HG03432 (cell line): ENCODE data around the gene ISL2.

ENCODE experiments used
- ATAC-seq: cut with Tn5 transposase; IDR thresholded peaks from one replicate; pipeline ENCODE4 v1.9.1; 2021; ENCODE audit warnings: mild to moderate bottlenecking, moderate library complexity; ENCODE audit not compliant: unreplicated experiment

The ISL2 gene

DNA sequence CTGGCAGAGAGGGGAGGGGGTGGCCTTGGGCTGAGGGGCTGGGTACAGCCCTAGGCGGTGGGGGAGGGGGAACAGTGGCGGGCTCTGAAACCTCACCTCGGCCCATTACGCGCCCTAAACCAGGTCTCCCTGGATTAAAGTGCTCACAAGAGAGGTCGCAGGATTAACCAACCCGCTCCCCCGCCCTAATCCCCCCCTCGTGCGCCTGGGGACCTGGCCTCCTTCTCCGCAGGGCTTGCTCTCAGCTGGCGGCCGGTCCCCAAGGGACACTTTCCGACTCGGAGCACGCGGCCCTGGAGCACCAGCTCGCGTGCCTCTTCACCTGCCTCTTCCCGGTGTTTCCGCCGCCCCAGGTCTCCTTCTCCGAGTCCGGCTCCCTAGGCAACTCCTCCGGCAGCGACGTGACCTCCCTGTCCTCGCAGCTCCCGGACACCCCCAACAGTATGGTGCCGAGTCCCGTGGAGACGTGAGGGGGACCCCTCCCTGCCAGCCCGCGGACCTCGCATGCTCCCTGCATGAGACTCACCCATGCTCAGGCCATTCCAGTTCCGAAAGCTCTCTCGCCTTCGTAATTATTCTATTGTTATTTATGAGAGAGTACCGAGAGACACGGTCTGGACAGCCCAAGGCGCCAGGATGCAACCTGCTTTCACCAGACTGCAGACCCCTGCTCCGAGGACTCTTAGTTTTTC is 4.9 kb downstream of the ISL2 start:
- ATAC-seq: no peak

GRCh38 chr15:76342058-76342381 is 5.4 kb downstream of the ISL2 start:
- ATAC-seq: no peak

DNA sequence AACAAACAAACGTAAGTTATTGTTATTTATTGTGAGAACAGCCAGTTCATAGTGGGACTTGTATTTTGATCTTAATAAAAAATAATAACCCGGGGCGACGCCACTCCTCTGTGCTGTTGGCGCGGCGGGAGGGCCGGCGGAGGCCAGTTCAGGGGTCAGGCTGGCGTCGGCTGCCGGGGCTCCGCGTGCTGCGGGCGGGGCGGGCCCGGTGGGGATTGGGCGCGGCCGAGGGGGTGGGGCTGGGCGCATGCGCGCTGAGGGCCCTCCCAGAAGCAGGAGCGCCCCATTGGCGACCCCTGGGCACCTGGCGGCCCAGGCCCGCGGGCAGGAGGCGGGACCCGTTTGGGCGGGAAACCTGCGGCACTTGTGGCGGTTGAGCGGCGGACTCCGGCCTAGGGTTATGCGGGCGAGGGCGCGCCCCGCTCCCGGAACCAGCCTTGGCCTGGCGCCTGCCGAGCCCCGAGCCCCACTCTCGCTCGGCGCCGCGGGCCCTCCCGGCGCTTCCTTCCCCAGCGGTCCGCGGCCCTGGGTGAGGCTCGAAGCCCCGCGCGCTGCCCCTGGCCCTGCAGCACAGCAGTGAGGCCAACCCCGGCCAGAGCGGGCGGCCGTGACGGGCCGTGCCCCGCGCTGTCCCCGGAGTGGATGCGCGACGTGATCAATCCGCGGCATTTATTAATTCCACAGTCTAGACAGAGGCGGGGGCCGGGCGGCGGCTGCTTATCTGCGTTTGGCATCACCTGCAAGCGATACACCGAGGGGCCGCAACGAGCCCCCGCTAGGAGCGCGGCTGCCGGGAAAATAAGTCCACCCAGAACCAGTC is 6.0 kb downstream of the ISL2 start:
- ATAC-seq: no peak

DNA sequence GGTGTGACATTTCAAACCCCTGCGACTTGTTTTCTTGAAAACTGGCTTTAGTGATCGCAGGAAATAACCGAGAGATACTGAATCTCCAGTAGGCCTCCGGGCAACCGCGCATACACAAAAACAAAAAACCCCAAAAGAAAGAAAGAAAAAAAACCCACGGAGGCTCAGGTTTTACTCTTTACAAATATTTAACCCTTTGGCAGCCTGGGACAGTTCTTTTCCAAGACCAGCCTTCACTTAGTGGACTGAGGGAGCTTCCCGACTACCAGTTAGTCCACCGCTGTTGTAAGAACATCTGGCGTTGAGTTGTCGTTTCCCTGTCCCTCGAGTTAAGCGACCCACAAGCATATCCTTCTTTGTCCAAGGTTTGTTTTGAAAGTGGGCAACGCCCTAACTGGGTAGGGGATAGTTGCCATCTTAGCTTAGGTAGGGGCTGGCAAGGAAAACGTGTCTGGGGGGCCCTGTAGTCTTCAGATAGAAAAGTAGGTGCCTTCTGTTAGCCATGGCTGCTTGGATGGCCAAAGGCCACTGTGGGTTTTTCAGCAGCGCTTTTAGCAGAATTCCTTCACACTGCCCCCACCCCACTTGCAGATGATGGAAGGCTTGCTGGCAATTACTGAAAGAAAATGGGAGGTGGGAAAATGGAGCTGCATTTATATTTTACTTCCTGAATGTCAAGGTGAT is 6.9 kb downstream of the ISL2 start:
- no peak for ATAC-seq

DNA sequence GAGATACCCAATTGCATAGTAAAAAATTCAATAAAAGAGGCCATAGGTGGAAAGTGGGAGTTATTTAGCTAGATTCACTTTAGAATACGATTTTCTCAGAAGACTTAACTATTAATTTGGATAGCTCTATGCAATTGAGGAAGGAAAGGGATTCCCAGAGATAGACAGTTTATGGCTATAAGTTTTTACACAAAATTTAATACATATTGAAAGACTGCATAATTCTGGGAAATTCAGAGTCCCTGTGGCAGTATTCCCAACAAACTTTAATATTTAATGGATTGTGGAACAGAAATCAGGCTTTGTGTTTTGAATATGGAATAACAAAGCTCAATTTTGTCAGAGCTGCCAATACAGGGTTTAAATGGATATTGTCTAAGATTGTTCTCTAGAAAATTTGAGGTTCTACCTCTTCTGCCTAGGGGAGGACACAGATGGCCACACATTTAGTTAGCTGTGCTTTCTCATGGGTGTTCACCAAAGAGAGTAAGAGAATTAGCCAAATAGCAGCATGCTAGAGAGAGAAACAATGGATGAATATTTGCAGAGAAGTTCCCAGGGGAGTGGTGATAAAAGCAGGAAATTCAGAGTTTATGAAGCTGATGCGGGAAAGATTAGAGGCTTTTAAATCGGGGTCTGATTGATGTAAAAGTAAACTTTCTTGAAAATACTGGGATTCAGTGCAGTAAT is 8.5 kb downstream of the ISL2 start:
- no peak for ATAC-seq

DNA sequence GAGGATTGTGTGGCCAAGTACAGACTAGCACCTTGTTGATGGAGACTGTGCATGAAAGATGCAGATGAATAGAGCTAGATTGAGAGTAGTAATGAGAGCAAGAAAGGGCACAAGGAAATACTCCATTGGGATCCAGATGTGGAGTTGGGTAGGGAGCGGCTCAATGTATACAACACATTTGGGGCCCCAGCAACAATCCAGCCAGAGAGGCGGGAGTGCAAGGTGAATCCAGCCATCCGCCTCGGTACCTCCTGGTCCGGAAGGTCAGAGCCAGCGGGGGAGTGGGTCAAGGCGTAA is 9.0 kb downstream of the ISL2 start:
- ATAC-seq: no peak

DNA sequence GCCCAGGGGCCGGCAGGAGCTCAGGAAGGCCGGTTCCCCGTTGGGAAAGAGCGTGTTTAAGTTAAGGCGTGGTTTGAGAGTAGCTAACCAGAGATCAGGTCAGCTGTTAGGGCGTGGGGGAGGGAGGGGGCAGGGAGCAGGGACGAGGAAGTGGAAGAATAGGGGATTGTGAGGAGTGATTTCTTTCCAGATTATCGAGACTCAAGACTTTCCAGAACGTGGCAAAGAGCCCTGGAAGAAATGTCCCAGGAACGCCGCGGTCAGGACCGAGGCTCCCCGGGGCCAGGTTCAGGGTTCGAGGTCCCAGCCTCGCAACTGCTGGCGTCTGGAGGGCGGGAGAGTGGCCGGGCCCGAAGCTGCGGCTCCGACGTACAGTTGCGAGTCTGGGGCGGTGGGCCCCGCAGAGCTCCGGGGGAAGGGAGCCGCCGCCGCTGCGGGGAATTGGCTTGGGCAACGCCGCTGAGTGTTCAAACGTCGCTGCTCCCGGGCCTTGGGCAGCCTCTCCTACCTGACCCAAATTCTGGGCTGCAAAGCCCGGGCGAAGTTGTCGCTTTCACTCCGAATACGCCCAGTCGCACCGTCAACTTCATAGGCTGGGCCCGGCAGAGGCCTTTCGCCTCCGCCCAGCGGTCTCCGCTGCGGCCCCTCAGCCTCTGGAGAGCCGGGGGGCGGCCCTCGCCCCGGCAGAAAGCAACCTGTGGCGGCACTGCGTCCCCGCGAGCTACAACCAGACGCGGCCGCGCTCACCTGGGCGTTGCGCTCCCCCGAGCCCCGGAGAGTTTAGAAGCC is 9.5 kb downstream of the ISL2 start:
- peak; percentile 48 for ATAC-seq

DNA sequence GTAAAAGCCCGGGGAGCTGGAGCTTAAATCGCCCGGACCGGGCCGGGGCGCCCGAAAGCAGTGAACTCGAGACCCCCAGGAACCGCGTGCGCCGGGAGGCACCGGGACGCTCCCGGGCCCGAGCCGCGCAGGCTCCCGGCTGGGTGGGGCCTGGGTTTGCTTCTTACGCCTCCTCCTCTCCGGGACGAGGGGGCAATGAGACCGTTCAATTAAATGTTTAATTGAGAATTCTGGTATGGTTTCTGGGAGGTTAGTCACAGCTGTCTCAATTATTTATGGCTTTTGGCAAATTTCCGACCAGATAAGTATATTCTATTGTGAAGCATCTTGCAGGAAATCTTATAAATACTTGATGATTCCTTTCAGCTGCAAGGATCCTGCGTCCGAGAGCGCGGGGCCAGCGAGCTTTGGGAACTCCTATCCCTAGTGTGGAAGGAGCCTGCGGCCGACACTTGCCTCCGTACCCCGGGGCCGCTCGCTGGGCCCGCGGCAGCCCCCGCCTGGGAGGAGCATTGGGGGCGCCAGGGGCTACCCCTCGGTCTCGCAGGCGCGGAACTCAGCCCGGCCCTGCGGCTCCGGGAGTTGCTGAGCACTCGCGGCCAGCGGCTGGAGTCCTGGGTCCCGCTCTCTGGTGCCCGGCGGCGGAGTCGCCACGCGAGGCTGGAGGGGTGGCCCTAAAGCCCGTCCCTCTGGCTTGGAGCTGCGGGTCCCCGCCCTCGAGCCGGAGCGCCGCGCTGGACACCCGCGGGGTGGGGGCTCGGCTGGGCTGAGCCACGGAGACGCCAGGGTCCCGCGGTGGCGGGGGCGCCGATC is 10.3 kb downstream of the ISL2 start:
- ATAC-seq: peak; percentile 43

- ATAC-seq: no peak
Measured at GRCh38 chr15:76347482-76348055, 11.0 kb downstream of the ISL2 start.

DNA sequence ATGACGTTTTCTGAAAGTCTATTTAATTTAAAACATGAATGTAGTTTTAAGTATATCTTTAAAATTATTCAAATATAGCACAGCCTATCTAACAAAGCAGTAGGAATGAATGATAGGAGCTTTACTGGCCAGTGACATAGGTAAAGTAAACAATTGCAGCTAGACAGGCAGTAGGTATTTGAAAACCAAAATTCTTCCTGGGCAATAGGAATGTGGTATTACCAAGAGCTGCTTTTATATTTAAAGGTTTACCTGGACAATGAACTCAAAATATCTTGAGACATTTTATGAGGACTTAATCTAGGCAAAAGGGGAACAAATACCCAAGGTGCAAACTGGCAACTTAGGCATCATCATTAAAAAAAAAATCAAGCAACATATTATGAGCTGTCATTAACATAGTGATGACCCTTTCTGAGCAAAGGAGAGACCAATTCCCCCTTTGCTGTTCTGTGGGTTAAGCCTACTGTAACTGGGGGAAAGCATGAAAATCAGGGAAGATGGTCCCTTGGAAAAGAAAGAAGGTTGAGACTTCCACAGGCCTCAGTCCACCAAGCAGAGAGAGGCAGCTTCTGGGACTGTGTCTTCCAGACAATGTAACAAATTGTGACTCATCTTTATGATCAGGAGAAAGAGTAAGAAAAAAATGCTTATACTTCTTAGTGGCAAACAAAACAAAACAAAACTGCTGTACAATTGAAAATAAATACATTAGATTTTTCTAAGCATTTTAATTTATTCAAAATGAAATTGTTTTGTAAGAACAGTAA is 12.9 kb downstream of the ISL2 start:
- no peak for ATAC-seq

DNA sequence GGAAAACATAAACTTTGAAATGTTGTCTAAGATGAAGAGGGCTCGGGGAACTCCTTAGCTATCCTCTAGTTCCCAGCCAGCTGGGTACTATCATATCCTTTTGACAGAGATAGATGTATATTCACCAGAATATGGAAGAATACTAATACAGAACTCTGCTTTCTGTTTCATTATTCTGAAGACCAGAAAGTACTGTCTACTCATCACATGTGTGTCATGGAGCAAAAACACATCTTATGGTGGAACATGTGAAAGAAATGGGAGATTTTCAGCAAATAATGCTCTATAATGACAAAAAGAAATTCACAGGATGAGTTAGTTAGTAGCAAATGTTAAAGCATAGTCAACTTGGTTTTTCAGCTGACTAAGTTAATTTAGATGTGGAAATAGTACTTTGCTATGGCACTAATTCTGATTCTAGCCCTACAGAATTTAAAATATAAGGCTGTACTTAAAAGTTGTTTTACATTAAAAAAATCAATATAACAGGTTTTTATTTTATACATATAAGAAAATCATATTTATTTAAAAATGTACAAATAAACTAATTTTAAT is 16.5 kb downstream of the ISL2 start:
- no peak for ATAC-seq

GRCh38 chr15:76353903-76354302 is 17.3 kb downstream of the ISL2 start:
- ATAC-seq: no peak

DNA sequence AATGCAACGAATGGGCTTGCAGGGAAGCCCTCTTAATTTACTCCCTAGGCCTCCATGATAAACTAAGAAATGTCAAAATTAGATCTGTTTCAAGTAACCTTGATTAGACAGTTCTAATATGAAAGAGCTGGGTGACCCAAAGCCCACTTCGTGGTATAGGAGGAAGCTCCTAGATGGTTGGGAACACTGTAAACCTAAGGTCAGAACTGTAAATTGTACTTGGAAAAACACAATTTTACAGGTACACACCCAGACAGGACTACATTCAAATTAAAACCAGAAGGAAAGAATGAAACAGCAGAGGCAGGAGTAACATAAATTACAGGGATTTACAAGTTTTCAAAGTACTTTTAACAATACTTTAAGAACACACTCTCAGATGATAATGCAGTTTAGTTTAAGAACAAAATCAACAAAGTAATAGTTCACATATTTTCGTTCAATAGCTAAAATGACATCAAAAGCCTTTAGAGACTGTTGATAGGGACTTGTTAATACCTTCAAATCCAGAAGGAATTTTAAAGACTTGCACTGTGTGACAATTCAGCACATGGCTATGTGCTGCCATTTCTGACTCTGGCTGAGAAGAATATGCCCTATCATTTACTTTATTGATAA is 18.4 kb downstream of the ISL2 start:
- no peak for ATAC-seq

- ATAC-seq: no peak
Measured at GRCh38 chr15:76358453-76358852, 21.9 kb downstream of the ISL2 start.

DNA sequence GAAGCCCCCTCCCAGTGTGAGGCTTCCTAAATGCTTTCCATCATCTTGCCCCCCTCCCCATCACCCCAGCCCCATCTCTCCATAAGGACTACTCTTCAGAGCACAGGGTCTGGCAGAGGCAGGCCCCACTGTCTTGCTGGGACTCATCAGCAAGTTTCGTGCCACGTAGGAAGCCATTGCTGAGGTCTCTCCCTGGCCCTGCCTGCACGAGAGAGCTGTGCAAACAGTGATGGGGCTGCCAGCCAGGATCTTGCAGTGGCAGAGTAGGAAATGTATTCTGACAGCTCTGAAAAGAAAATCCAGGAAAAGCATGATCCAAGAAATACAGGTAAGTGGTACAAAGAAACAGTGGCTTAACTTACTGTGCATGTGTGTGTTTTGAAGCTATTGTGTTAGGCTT is 22.6 kb downstream of the ISL2 start:
- ATAC-seq: no peak

DNA sequence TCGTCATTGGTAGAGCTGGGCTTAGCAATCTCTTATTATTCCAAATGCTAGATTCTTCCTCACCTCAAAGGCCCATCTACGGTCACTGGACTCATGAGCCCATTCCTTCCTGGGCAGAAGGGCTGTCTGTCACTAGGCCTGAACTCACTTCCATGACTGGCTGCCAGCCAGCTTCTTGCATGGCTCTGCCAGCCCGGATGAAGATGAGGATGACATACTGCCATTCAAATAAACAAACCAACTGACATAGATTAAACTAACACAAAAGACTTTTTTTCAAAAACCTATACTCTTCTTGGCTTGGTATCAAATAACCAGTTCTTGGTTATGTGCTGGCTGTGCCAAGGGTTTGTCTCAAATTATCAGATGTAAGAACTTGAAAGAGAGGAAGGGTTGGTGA is 23.8 kb downstream of the ISL2 start:
- ATAC-seq: no peak

GRCh38 chr15:76363251-76363650 is 26.7 kb downstream of the ISL2 start:
- no peak for ATAC-seq

DNA sequence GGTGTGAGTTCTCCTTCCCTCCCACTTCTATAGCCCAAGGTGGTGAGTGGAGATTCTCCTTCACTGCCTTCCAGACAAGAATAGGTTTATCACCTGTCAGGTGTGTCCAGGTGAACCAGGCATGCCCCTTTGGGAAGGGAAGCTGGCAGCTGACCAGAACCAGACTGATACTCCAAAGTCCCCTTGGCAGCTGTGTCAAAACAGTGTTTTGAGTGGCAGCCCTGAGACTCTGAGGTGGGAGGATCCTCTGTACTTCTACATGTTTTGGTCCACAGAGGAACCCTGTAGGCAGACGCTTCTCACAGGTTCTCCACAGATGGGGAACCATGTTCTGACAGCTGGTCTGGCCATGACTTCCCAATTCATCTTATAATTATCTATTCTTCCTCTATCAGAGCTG is 30.1 kb downstream of the ISL2 start:
- no peak for ATAC-seq
